WTC11 (cell line): ENCODE results near the gene C1QL4. TPM values are rescaled to one million over a fixed set of nuclear protein-coding genes. Genes with fewer than 3 reads are reported as not detected.
"Not testable (repeated sequence)": the region's sequence is repeated elsewhere in the genome, so short reads cannot be mapped to it uniquely, and the experiment has no call there.

Experiments
- ATAC-seq: fragments of 200-7000 bp; cut with Tn5 transposase; 2 replicates; pipeline ENCODE4 v1.10.0; 2021; ENCODE audit warnings: mild to moderate bottlenecking, moderate library complexity
- CTCF ChIA-PET: fragments of 300-600 bp; sonication (Branson Sonifier 250); formaldehyde crosslinking; loops from one replicate; lab custom pipeline; 2021; ENCODE audit warnings: antibody characterized with exemption; lab: Charles Lee
- POLR2A ChIA-PET: fragments of 350-600 bp; sonication (Branson Sonifier 250); formaldehyde crosslinking; loops from one replicate; lab custom pipeline; 2021; ENCODE audit warnings: antibody characterized with exemption; lab: Charles Lee
- DNase-seq: peaks from one replicate; pipeline ENCODE4 v3.0.0; 2021; ENCODE audit warnings: low spot score
- H3K27ac Mint-ChIP-seq: 2 replicates; pipeline ENCODE4 v1.8.0; 2021; ENCODE audit warnings: mixed read lengths
- H3K27me3 Mint-ChIP-seq: 2 replicates; pipeline ENCODE4 v1.8.0; 2021; ENCODE audit warnings: low read depth, mild to moderate bottlenecking, moderate library complexity, mixed read lengths
- H3K36me3 Mint-ChIP-seq: 2 replicates; pipeline ENCODE4 v1.8.0; 2021; ENCODE audit warnings: mixed read lengths
- H3K4me1 Mint-ChIP-seq: 2 replicates; pipeline ENCODE4 v1.8.0; 2022; ENCODE audit warnings: mixed read lengths
- H3K4me3 Mint-ChIP-seq: 2 replicates; pipeline ENCODE4 v1.8.0; 2021; ENCODE audit warnings: mild to moderate bottlenecking, moderate library complexity, mixed read lengths
- H3K9me3 Mint-ChIP-seq: 2 replicates; pipeline ENCODE4 v1.8.0; 2021; ENCODE audit warnings: mixed read lengths
- ATF1 ChIP-seq: sonication (generic); formaldehyde crosslinking; IDR thresholded peaks from 2 replicates; pipeline ENCODE4 v1.8.1; 2023; ENCODE audit warnings: mild to moderate bottlenecking, moderate library complexity, missing genetic modification reagents
- CREM ChIP-seq: sonication (generic); formaldehyde crosslinking; IDR thresholded peaks from 2 replicates; pipeline ENCODE4 v1.8.1; 2022; ENCODE audit warnings: mild to moderate bottlenecking, missing genetic modification reagents, moderate library complexity
- E2F1 ChIP-seq: sonication (generic); formaldehyde crosslinking; IDR thresholded peaks from 2 replicates; pipeline ENCODE4 v1.8.0; 2022; ENCODE audit warnings: mild to moderate bottlenecking, missing genetic modification reagents
- E2F4 ChIP-seq: sonication (generic); formaldehyde crosslinking; IDR thresholded peaks from 2 replicates; pipeline ENCODE4 v1.8.1; 2022; ENCODE audit warnings: low read depth, mild to moderate bottlenecking, moderate library complexity, missing genetic modification reagents, borderline replicate concordance
- ETV6 ChIP-seq: sonication (generic); formaldehyde crosslinking; IDR thresholded peaks from 2 replicates; pipeline ENCODE4 v1.8.1; 2022; ENCODE audit warnings: mild to moderate bottlenecking, missing genetic modification reagents
- GRHL2 ChIP-seq: fragments of 250-450 bp; sonication (Bioruptor Pico); IDR thresholded peaks from 2 replicates; pipeline ENCODE4 v1.8.0; 2022; ENCODE audit warnings: mild to moderate bottlenecking, moderate library complexity; ENCODE audit not compliant: insufficient replicate concordance, severe bottlenecking
- MLX ChIP-seq: sonication (generic); formaldehyde crosslinking; IDR thresholded peaks from 2 replicates; pipeline ENCODE4 v1.8.1; 2023; ENCODE audit warnings: mild to moderate bottlenecking, missing genetic modification reagents, moderate library complexity
- RELA ChIP-seq: sonication (generic); formaldehyde crosslinking; IDR thresholded peaks from 2 replicates; pipeline ENCODE4 v1.8.1; 2022; ENCODE audit warnings: missing genetic modification reagents, mild to moderate bottlenecking, borderline replicate concordance
- SMAD4 ChIP-seq: sonication (generic); formaldehyde crosslinking; IDR thresholded peaks from 2 replicates; pipeline ENCODE4 v1.8.0; 2022; ENCODE audit warnings: mild to moderate bottlenecking, missing genetic modification reagents
- SP1 ChIP-seq: sonication (generic); formaldehyde crosslinking; conservative IDR thresholded peaks from 2 replicates; pipeline ENCODE4 v1.8.1; 2022; ENCODE audit warnings: missing genetic modification reagents
- TEAD1 ChIP-seq: sonication (generic); formaldehyde crosslinking; IDR thresholded peaks from 2 replicates; pipeline ENCODE4 v1.8.0; 2022; ENCODE audit warnings: mild to moderate bottlenecking, missing genetic modification reagents
- ZBTB21 ChIP-seq: sonication (generic); formaldehyde crosslinking; IDR thresholded peaks from 2 replicates; pipeline ENCODE4 v1.8.1; 2023; ENCODE audit warnings: mild to moderate bottlenecking, missing genetic modification reagents, borderline replicate concordance
- ZNF121 ChIP-seq: sonication (generic); formaldehyde crosslinking; IDR thresholded peaks from 2 replicates; pipeline ENCODE4 v1.8.0; 2023; ENCODE audit warnings: missing genetic modification reagents
- ZNF263 ChIP-seq: sonication (generic); formaldehyde crosslinking; IDR thresholded peaks from 2 replicates; pipeline ENCODE4 v1.8.1; 2022; ENCODE audit warnings: low read depth, mild to moderate bottlenecking, moderate library complexity, missing genetic modification reagents
- ZNF317 ChIP-seq: sonication (generic); formaldehyde crosslinking; IDR thresholded peaks from 2 replicates; pipeline ENCODE4 v1.8.1; 2023; ENCODE audit warnings: low read depth, mild to moderate bottlenecking, moderate library complexity, missing genetic modification reagents, borderline replicate concordance
- ZNF425 ChIP-seq: fragments of 250-450 bp; sonication (Bioruptor Pico); conservative IDR thresholded peaks from 2 replicates; pipeline ENCODE4 v1.9.0; 2021; ENCODE audit warnings: mild to moderate bottlenecking
- total RNA-seq: library from RNA; stranded (reverse); gene quantifications from 3 replicates; pipeline ENCODE4 v1.2.3, GENCODE V29; 2021
- TF ChIP-seq, protein P1 (sequence below): fragments of 250-450 bp; sonication (Bioruptor Pico); IDR thresholded peaks from 2 replicates; pipeline ENCODE4 v1.9.0; 2021; ENCODE audit warnings: mild to moderate bottlenecking
- TF ChIP-seq, protein P2 (sequence below): fragments of 250-450 bp; sonication (Bioruptor Pico); IDR thresholded peaks from 2 replicates; pipeline ENCODE4 v1.9.0; 2021; ENCODE audit warnings: mild to moderate bottlenecking

C1QL4 gene
- total RNA-seq, 1 experiment from 2014 or later: 1.2 TPM

- H3K4me1 Mint-ChIP-seq: peaks cover 41% of the 10 kb centered on the region
- no peak for ATAC-seq
- no peak for DNase-seq
- no peaks in the 10 kb centered on the region for H3K9me3 Mint-ChIP-seq
- CTCF ChIA-PET: interaction anchor here (1.7 to 6.4 kb wide), 6 partner anchors 8 to 40 kb away, joined by 3 to 234 read pairs (median 112); partner anchors contain the start of genes DNAJC22, PRPH and TROAP
- peaks cover 9% of the 10 kb centered on the region; the same call in 1 of the 2 replicates for H3K36me3 Mint-ChIP-seq
- peaks cover 79% of the 10 kb centered on the region for H3K27me3 Mint-ChIP-seq
- POLR2A ChIA-PET: interaction anchor here (1.4 kb wide), 1 partner anchor 11 kb away, joined by 3 read pairs; the partner anchor contains the start of gene TROAP
- H3K27ac Mint-ChIP-seq: no peak overlapping the region
- no peak overlapping the region for H3K4me3 Mint-ChIP-seq
- TF ChIP-seq ZBTB21 (CRISPR knock-in tag): no peak
- TF ChIP-seq, protein P1, sequence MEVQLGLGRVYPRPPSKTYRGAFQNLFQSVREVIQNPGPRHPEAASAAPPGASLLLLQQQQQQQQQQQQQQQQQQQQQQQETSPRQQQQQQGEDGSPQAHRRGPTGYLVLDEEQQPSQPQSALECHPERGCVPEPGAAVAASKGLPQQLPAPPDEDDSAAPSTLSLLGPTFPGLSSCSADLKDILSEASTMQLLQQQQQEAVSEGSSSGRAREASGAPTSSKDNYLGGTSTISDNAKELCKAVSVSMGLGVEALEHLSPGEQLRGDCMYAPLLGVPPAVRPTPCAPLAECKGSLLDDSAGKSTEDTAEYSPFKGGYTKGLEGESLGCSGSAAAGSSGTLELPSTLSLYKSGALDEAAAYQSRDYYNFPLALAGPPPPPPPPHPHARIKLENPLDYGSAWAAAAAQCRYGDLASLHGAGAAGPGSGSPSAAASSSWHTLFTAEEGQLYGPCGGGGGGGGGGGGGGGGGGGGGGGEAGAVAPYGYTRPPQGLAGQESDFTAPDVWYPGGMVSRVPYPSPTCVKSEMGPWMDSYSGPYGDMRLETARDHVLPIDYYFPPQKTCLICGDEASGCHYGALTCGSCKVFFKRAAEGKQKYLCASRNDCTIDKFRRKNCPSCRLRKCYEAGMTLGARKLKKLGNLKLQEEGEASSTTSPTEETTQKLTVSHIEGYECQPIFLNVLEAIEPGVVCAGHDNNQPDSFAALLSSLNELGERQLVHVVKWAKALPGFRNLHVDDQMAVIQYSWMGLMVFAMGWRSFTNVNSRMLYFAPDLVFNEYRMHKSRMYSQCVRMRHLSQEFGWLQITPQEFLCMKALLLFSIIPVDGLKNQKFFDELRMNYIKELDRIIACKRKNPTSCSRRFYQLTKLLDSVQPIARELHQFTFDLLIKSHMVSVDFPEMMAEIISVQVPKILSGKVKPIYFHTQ (CRISPR knock-in tag): no peak
- no peak for TF ChIP-seq E2F1
- no peak for TF ChIP-seq MLX (CRISPR knock-in tag)
- no peak for TF ChIP-seq GRHL2 (CRISPR knock-in tag)
- TF ChIP-seq ZNF317 (CRISPR knock-in tag): no peak
Measured at GRCh38 chr12:49334226-49334625, 2.8 kb downstream of the C1QL4 start.

DNA sequence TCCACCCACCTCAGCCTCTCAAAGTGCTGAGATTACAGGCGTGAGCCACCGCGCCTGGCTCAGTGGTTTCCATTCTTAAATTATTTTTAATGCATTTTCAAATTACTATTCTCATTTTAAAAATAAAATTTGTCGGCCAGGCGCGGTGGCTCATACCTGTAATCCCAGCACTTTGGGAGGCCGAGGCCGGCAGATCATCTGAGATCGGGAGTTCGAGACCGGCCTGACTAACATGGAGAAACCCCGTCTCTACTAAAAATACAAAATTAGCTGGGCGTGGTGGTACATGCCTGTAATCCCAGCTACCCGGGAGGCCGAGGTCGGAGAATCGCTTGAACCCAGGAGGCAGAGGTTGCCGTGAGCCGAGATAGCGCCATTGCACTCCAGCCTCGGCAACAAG is 3.2 kb downstream of the C1QL4 start:
- POLR2A ChIA-PET: interaction anchor here (2.9 kb wide), 1 partner anchor 11 kb away, joined by 19 read pairs; the partner anchor contains the start of gene TROAP
- CTCF ChIA-PET: interaction anchor here (1.7 to 6.4 kb wide), 6 partner anchors 9 to 219 kb away, joined by 3 to 234 read pairs (median 98); partner anchors contain the start of genes DNAJC22, PRPH and TROAP
- peak overlapping the region; percentile 77; the same call in 1 of the 2 replicates for H3K4me3 Mint-ChIP-seq
- ATAC-seq, H3K27ac Mint-ChIP-seq, DNase-seq, H3K9me3 Mint-ChIP-seq: not testable (repeated sequence)
- H3K4me1 Mint-ChIP-seq: peaks cover 36% of the 10 kb centered on the region
- H3K36me3 Mint-ChIP-seq: peaks cover 13% of the 10 kb centered on the region; the same call in 1 of the 2 replicates
- H3K27me3 Mint-ChIP-seq: peaks cover 74% of the 10 kb centered on the region

- no peaks in the 10 kb centered on the region for H3K9me3 Mint-ChIP-seq
- peaks cover 66% of the 10 kb centered on the region for H3K27me3 Mint-ChIP-seq
- CTCF ChIA-PET: interaction anchor here (0.6 to 6.4 kb wide), 10 partner anchors 10 to 341 kb away, joined by 3 to 234 read pairs (median 25); partner anchors contain the start of genes DNAJC22, PRPH and TROAP
- no peak for TF ChIP-seq SP1 (CRISPR knock-in tag)
- TF ChIP-seq ETV6 (CRISPR knock-in tag): no peak
- peak; percentile 47; the same call in 1 of the 2 replicates for TF ChIP-seq ZNF263 (CRISPR knock-in tag)
- TF ChIP-seq SMAD4 (CRISPR knock-in tag): no peak
- TF ChIP-seq, protein P2, sequence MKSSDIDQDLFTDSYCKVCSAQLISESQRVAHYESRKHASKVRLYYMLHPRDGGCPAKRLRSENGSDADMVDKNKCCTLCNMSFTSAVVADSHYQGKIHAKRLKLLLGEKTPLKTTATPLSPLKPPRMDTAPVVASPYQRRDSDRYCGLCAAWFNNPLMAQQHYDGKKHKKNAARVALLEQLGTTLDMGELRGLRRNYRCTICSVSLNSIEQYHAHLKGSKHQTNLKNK (CRISPR knock-in tag): no peak
- TF ChIP-seq E2F1: no peak
- no peak for TF ChIP-seq ZNF121 (CRISPR knock-in tag)
- TF ChIP-seq RELA (CRISPR knock-in tag): no peak
- 0 out of 2 replicates have a peak, but pooled peaks have one; percentile 19 for TF ChIP-seq TEAD1 (CRISPR knock-in tag)
- no peak for TF ChIP-seq ZBTB21 (CRISPR knock-in tag)
- TF ChIP-seq ZNF425 (CRISPR knock-in tag): no peak
- TF ChIP-seq CREM (CRISPR knock-in tag): no peak
- TF ChIP-seq E2F4 (CRISPR knock-in tag): no peak
- 0 out of 2 replicates have a peak, but pooled peaks have one; percentile 38 for TF ChIP-seq ATF1 (CRISPR knock-in tag)
- no peak overlapping the region for H3K27ac Mint-ChIP-seq
- H3K4me1 Mint-ChIP-seq: peaks cover 28% of the 10 kb centered on the region
- H3K36me3 Mint-ChIP-seq: peaks cover 14% of the 10 kb centered on the region
- POLR2A ChIA-PET: interaction anchor here (0.6 to 2.9 kb wide), 3 partner anchors 9 to 82 kb away, joined by 3 to 19 read pairs (median 18); partner anchors contain the start of gene TROAP
- ATAC-seq (peak; percentile 5), DNase-seq (no peak)
- peak overlapping the region; percentile 77 for H3K4me3 Mint-ChIP-seq
Measured at GRCh38 chr12:49332891-49333371, 4.1 kb downstream of the C1QL4 start.
